ENCODE data around the gene CCSER1. TPM values are rescaled to one million over a fixed set of nuclear protein-coding genes. Genes with fewer than 3 reads are reported as not detected.

CCSER1 gene
- total RNA-seq, 1 donor from 2014 or later = 18.1 TPM

DNA sequence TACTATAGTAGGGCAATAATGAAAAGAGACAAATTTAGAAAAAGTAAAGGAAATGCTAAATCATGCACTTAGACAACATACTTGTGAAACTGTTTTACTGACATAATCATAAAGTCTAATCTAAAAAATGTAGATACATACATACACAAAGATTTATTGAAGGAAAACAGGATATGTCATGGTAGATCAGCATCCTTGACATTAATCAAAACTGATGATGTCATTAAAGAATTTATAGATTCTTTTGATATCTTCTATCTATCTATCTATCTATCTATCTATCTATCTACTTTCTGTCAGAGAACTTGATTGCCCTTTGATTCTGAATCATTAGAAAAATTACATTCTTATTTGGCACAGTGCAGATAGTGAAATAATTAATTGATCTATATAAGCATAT is 311.3 kb downstream of the CCSER1 start:
- H3K36me3 Mint-ChIP-seq = no peaks in the 10 kb centered on the region
- H3K27me3 Mint-ChIP-seq = no peaks in the 10 kb centered on the region
- TF ChIP-seq, protein P1, sequence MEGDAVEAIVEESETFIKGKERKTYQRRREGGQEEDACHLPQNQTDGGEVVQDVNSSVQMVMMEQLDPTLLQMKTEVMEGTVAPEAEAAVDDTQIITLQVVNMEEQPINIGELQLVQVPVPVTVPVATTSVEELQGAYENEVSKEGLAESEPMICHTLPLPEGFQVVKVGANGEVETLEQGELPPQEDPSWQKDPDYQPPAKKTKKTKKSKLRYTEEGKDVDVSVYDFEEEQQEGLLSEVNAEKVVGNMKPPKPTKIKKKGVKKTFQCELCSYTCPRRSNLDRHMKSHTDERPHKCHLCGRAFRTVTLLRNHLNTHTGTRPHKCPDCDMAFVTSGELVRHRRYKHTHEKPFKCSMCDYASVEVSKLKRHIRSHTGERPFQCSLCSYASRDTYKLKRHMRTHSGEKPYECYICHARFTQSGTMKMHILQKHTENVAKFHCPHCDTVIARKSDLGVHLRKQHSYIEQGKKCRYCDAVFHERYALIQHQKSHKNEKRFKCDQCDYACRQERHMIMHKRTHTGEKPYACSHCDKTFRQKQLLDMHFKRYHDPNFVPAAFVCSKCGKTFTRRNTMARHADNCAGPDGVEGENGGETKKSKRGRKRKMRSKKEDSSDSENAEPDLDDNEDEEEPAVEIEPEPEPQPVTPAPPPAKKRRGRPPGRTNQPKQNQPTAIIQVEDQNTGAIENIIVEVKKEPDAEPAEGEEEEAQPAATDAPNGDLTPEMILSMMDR (conservative IDR thresholded peaks at IDR 0.05) = no peak
- no peak overlapping the region for H3K4me3 Mint-ChIP-seq
- no peak for DNase-seq (ENCODE audit: extremely low spot score, unreplicated experiment)
- H3K27ac Mint-ChIP-seq = no peak overlapping the region
- no peaks in the 10 kb centered on the region for H3K4me1 Mint-ChIP-seq (ENCODE audit: unreplicated experiment)
- H3K9me3 Mint-ChIP-seq = no peaks in the 10 kb centered on the region

DNA sequence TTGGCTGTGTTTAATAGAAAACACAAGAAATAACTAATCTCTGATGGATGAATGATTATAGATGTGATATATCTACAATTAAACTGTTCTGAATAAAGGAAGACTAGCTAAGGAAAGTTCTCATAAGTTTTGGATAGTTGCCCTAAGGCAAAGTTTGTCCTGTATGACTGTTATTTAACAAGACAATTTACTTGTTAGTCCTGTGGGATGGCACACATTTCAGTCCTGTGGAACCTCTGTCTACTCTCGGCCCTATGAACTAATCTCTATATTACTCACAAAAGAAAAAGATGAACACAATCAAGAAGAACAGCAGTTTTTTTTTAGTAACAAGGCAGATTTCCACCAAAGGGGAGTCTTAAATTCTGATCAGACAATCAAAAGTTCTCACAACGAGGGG is 314.6 kb downstream of the CCSER1 start:
- H3K4me1 Mint-ChIP-seq (ENCODE audit: unreplicated experiment) = no peaks in the 10 kb centered on the region
- H3K36me3 Mint-ChIP-seq = no peaks in the 10 kb centered on the region
- no peak overlapping the region for H3K4me3 Mint-ChIP-seq
- TF ChIP-seq, protein P1 (conservative IDR thresholded peaks at IDR 0.05) = no peak
- H3K27ac Mint-ChIP-seq = no peak overlapping the region
- H3K27me3 Mint-ChIP-seq = no peaks in the 10 kb centered on the region
- DNase-seq (ENCODE audit: extremely low spot score, unreplicated experiment) = no peak
- peaks cover 7% of the 10 kb centered on the region for H3K9me3 Mint-ChIP-seq

DNA sequence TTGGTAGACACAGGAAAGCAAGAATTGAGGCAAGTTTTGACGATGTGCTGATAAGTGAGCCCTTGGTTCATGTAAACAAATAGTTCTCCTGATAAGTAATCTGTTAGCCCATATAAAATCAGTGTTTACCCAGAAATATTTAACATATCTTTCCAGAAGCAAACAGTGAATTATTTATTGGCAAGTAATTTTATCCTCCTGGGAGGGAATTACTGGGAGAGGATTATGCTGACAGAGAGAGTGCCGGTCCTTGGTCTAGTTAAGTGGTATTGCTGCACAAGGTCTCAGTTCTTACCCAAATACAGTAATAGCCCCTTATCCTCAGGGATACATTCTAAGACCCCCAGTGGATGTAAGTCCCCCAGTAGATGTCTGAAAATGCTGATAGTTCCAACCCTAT is 315.4 kb downstream of the CCSER1 start:
- H3K27me3 Mint-ChIP-seq = no peaks in the 10 kb centered on the region
- H3K36me3 Mint-ChIP-seq = no peaks in the 10 kb centered on the region
- no peak overlapping the region for H3K27ac Mint-ChIP-seq
- DNase-seq (ENCODE audit: extremely low spot score, unreplicated experiment) = no peak
- H3K4me3 Mint-ChIP-seq = no peak overlapping the region
- no peaks in the 10 kb centered on the region for H3K4me1 Mint-ChIP-seq (ENCODE audit: unreplicated experiment)
- TF ChIP-seq, protein P1 (conservative IDR thresholded peaks at IDR 0.05) = no peak
- peaks cover 7% of the 10 kb centered on the region for H3K9me3 Mint-ChIP-seq

DNA sequence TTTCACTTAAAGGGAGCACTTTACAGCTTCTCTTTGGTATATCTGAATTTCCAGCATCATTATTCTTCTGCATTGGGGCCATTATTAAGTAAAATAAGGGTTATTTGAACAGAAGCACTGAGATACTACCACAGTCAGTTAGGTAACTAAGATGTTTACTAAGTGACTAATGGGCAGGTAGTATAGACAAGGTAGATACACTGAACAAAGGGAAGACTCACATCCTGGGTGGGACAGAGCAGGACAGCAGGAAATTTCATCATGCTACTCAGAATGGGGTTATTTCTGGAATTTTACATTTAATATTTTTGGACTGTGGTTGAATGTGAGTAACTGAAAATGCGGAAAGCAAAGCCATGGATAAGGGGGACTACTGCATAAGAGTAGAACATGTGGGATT is 316.0 kb downstream of the CCSER1 start:
- Mint-ChIP-seq H3K4me1 (ENCODE audit: unreplicated experiment) (no peaks in the 10 kb centered on the region), H3K27me3 (no peaks in the 10 kb centered on the region), H3K4me3 (no peak overlapping the region)

DNA sequence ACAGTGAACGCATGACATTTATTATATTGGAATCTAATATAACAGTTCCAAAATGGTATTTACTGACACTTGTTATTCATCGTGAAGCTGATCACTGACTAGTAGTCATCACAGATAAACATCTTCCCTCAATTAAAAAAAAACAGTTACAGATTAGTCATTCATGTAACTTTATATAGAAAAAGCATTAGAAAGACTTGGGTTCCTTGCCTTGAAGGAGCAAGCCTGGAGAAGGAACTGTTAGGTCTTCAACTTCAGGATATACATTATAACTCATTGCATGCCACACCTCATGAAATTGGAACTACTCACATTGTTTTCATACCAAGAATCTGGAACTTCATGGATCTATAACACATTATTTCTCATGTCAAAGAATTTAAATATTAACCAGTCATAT is 317.7 kb downstream of the CCSER1 start:
- no peaks in the 10 kb centered on the region for H3K4me1 Mint-ChIP-seq (ENCODE audit: unreplicated experiment)
- H3K36me3 Mint-ChIP-seq = no peaks in the 10 kb centered on the region
- H3K27me3 Mint-ChIP-seq = no peaks in the 10 kb centered on the region
- H3K27ac Mint-ChIP-seq = no peak overlapping the region
- TF ChIP-seq, protein P1 (conservative IDR thresholded peaks at IDR 0.05) = no peak
- H3K4me3 Mint-ChIP-seq = no peak overlapping the region
- no peak for DNase-seq (ENCODE audit: extremely low spot score, unreplicated experiment)
- H3K9me3 Mint-ChIP-seq = peaks cover 7% of the 10 kb centered on the region

More for the DNA sequence above, 316.0 kb downstream of the CCSER1 start:
- Mint-ChIP-seq H3K36me3 (no peaks in the 10 kb centered on the region), H3K9me3 (peaks cover 7% of the 10 kb centered on the region), H3K27ac (no peak overlapping the region)
- DNase-seq (ENCODE audit: extremely low spot score, unreplicated experiment) = no peak
- TF ChIP-seq, protein P1 (conservative IDR thresholded peaks at IDR 0.05) = no peak

DNA sequence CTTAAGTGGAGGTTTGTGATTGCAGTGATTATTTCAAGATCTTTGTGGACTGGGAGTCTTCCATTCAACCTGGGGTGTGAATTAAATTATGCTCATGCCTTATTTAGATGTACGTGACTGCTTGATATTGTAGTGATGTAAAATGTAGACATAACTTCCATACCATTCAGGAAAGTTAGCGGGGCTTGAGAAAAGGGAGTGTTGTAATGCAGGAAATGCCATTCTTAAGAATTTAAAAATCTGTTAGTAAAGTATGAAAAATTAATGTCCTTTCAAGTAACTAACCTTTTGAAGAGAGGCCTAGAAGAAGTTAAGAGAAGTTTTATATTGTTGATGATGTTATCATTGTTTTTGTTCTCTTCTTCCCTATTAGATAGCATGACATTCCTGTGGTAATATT is 318.2 kb downstream of the CCSER1 start:
- peaks cover 7% of the 10 kb centered on the region for H3K9me3 Mint-ChIP-seq
- TF ChIP-seq, protein P1 (conservative IDR thresholded peaks at IDR 0.05) = no peak
- no peak overlapping the region for H3K4me3 Mint-ChIP-seq
- no peaks in the 10 kb centered on the region for H3K36me3 Mint-ChIP-seq
- no peak overlapping the region for H3K27ac Mint-ChIP-seq
- H3K4me1 Mint-ChIP-seq (ENCODE audit: unreplicated experiment) = no peaks in the 10 kb centered on the region
- no peaks in the 10 kb centered on the region for H3K27me3 Mint-ChIP-seq
- no peak for DNase-seq (ENCODE audit: extremely low spot score, unreplicated experiment)
